ENCODE data around the gene RBM43.
"Not testable (repeated sequence)": the region's sequence is repeated elsewhere in the genome, so short reads cannot be mapped to it uniquely, and the experiment has no call there.

The RBM43 gene

GRCh38 chr2:151302404-151302803 lies 40.7 kb upstream of the RBM43 start:
- no peaks in the 10 kb centered on the region for H3K27me3 ChIP-seq (ENCODE audit: control insufficient read depth, insufficient read depth, low read length)
- no peak overlapping the region for H3K4me3 ChIP-seq (ENCODE audit: low read depth, low read length)
- H3K4me2 ChIP-seq (ENCODE audit: low read length) = no peak overlapping the region
- H3K36me3 ChIP-seq (ENCODE audit: control insufficient read depth, insufficient read depth, low read length) = no peaks in the 10 kb centered on the region
- H3K9ac ChIP-seq = no peak overlapping the region
- no peaks in the 10 kb centered on the region for H3K4me1 ChIP-seq
- TF ChIP-seq CTCF (IDR thresholded peaks at IDR 0.05) = no peak
- H2AFZ ChIP-seq = no peak overlapping the region
- no peak overlapping the region for H3K27ac ChIP-seq
- no peaks in the 10 kb centered on the region for H3K79me2 ChIP-seq
- no peaks in the 10 kb centered on the region for H3K9me3 ChIP-seq (ENCODE audit: control insufficient read depth, low read length)

GRCh38 chr2:151299920-151300539 lies 38.4 kb upstream of the RBM43 start:
- no peak overlapping the region for H3K4me2 ChIP-seq (ENCODE audit: low read length)

GRCh38 chr2:151297882-151298281 lies 36.2 kb upstream of the RBM43 start:
- no peak overlapping the region for H3K27ac ChIP-seq
- no peak overlapping the region for H3K4me2 ChIP-seq (ENCODE audit: low read length)
- no peaks in the 10 kb centered on the region for H3K27me3 ChIP-seq (ENCODE audit: control insufficient read depth, insufficient read depth, low read length)
- H3K9me3 ChIP-seq (ENCODE audit: control insufficient read depth, low read length) = no peaks in the 10 kb centered on the region
- no peak overlapping the region for H3K9ac ChIP-seq
- no peak overlapping the region for H2AFZ ChIP-seq
- no peaks in the 10 kb centered on the region for H3K4me1 ChIP-seq
- no peak for TF ChIP-seq CTCF (IDR thresholded peaks at IDR 0.05)
- H3K4me3 ChIP-seq (ENCODE audit: low read depth, low read length) = no peak overlapping the region
- no peaks in the 10 kb centered on the region for H3K79me2 ChIP-seq
- H3K36me3 ChIP-seq (ENCODE audit: control insufficient read depth, insufficient read depth, low read length) = no peaks in the 10 kb centered on the region

More at GRCh38 chr2:151299920-151300539, 38.4 kb upstream of the RBM43 start:
- no peak overlapping the region for H2AFZ ChIP-seq
- no peaks in the 10 kb centered on the region for H3K27me3 ChIP-seq (ENCODE audit: control insufficient read depth, insufficient read depth, low read length)
- no peaks in the 10 kb centered on the region for H3K36me3 ChIP-seq (ENCODE audit: control insufficient read depth, insufficient read depth, low read length)
- no peaks in the 10 kb centered on the region for H3K79me2 ChIP-seq
- no peaks in the 10 kb centered on the region for H3K9me3 ChIP-seq (ENCODE audit: control insufficient read depth, low read length)
- no peak overlapping the region for H3K27ac ChIP-seq
- H3K4me1 ChIP-seq = no peaks in the 10 kb centered on the region
- H3K4me3 ChIP-seq (ENCODE audit: low read depth, low read length) = no peak overlapping the region
- TF ChIP-seq CTCF (IDR thresholded peaks at IDR 0.05) = no peak
- no peak overlapping the region for H3K9ac ChIP-seq

- H3K4me2 ChIP-seq (ENCODE audit: low read length); H3K4me1 ChIP-seq; H2AFZ ChIP-seq; H3K27me3 ChIP-seq (ENCODE audit: control insufficient read depth, insufficient read depth, low read length); H3K27ac ChIP-seq; H3K4me3 ChIP-seq (ENCODE audit: low read depth, low read length); H3K36me3 ChIP-seq (ENCODE audit: control insufficient read depth, insufficient read depth, low read length); H3K9ac ChIP-seq; H3K9me3 ChIP-seq (ENCODE audit: control insufficient read depth, low read length); H3K79me2 ChIP-seq: not testable (repeated sequence)
Observed at GRCh38 chr2:151295926-151296325, 34.3 kb upstream of the RBM43 start.

GRCh38 chr2:151292546-151292945 lies 30.9 kb upstream of the RBM43 start:
- TF ChIP-seq CTCF (IDR thresholded peaks at IDR 0.05) = no peak

More at GRCh38 chr2:151292546-151292945, 30.9 kb upstream of the RBM43 start:
- H3K27me3 ChIP-seq (ENCODE audit: control insufficient read depth, insufficient read depth, low read length) = no peaks in the 10 kb centered on the region
- no peak overlapping the region for H2AFZ ChIP-seq
- no peaks in the 10 kb centered on the region for H3K36me3 ChIP-seq (ENCODE audit: control insufficient read depth, insufficient read depth, low read length)
- H3K9ac ChIP-seq = no peak overlapping the region
- H3K4me1 ChIP-seq = no peaks in the 10 kb centered on the region
- no peak overlapping the region for H3K4me2 ChIP-seq (ENCODE audit: low read length)
- H3K4me3 ChIP-seq (ENCODE audit: low read depth, low read length) = no peak overlapping the region
- H3K27ac ChIP-seq = no peak overlapping the region
- no peaks in the 10 kb centered on the region for H3K79me2 ChIP-seq
- no peaks in the 10 kb centered on the region for H3K9me3 ChIP-seq (ENCODE audit: control insufficient read depth, low read length)

Data from parathyroid adenoma (tissue), 2 donors.